DOHH2 (cell line): ENCODE data around the gene BCS1L.

Experiments used
- H3F3A ChIP-seq: fragments of 200-600 bp; sonication (generic), shearing (Covaris generic); 2 replicates; pipeline ENCODE4 v1.6.0; 2016; ENCODE audit warnings: antibody characterized with exemption, mild to moderate bottlenecking; ENCODE audit not compliant: control insufficient read depth, insufficient read depth
- H3K27ac ChIP-seq: fragments of 200-600 bp; sonication (generic); 2 replicates; pipeline ENCODE4 v1.5.1; 2014; ENCODE audit warnings: low read depth, mild to moderate bottlenecking, low read length, moderate library complexity
- H3K27me3 ChIP-seq: fragments of 200-600 bp; sonication (generic); 2 replicates; pipeline ENCODE4 v1.6.1; 2014; ENCODE audit warnings: mild to moderate bottlenecking, low read length, mixed read lengths; ENCODE audit not compliant: control insufficient read depth
- H3K36me3 ChIP-seq: fragments of 200-600 bp; sonication (generic); 2 replicates; pipeline ENCODE4 v1.6.1; 2014; ENCODE audit warnings: mild to moderate bottlenecking, low read length, moderate library complexity, mixed read lengths; ENCODE audit not compliant: control insufficient read depth
- H3K4me1 ChIP-seq: fragments of 200-600 bp; sonication (generic); 2 replicates; pipeline ENCODE4 v1.6.1; 2014; ENCODE audit warnings: mild to moderate bottlenecking, low read length, mixed read lengths; ENCODE audit not compliant: control insufficient read depth
- H3K4me2 ChIP-seq: fragments of 200-600 bp; sonication (generic); 2 replicates; pipeline ENCODE4 v1.6.0; 2014; ENCODE audit warnings: mild to moderate bottlenecking, low read length, moderate library complexity
- H3K4me3 ChIP-seq: fragments of 200-600 bp; sonication (generic); 2 replicates; pipeline ENCODE4 v1.5.1; 2014; ENCODE audit warnings: mild to moderate bottlenecking, low read length, mixed read lengths
- H3K79me2 ChIP-seq: fragments of 200-600 bp; sonication (generic); 2 replicates; pipeline ENCODE4 v1.6.1; 2014; ENCODE audit warnings: mild to moderate bottlenecking, low read length, mixed read lengths; ENCODE audit not compliant: control insufficient read depth
- H3K9me2 ChIP-seq: fragments of 200-600 bp; sonication (generic); replicated peaks from 2 replicates; pipeline ENCODE4 v1.6.1; 2014; ENCODE audit warnings: mild to moderate bottlenecking, low read length, mixed read lengths; ENCODE audit not compliant: control insufficient read depth
- H3K9me3 ChIP-seq: fragments of 200-600 bp; sonication (generic); 2 replicates; pipeline ENCODE4 v1.6.1; 2014; ENCODE audit warnings: antibody characterized with exemption, low read length, mixed read lengths; ENCODE audit not compliant: control insufficient read depth, insufficient read depth
- H4K20me1 ChIP-seq: fragments of 200-600 bp; sonication (generic); 2 replicates; pipeline ENCODE4 v1.6.0; 2014; ENCODE audit warnings: low read depth, mild to moderate bottlenecking, antibody characterized with exemption, low read length, moderate library complexity; ENCODE audit not compliant: control insufficient read depth, insufficient read depth
- EZH2phosphoT487 ChIP-seq: fragments of 200-600 bp; sonication (generic); IDR thresholded peaks from 2 replicates; pipeline ENCODE4 v1.6.1; 2017; ENCODE audit warnings: borderline replicate concordance, mild to moderate bottlenecking, antibody characterized with exemption, low read length, moderate library complexity, mixed read lengths
- TF ChIP-seq, protein P1 (sequence below): fragments of 200-600 bp; sonication (generic); IDR thresholded peaks from one replicate; pipeline ENCODE4 v1.5.1; 2014; ENCODE audit warnings: antibody characterized with exemption, mild to moderate bottlenecking, low read depth, low read length; ENCODE audit not compliant: poor library complexity, severe bottlenecking

The BCS1L gene

GRCh38 chr2:218638372-218638771 lies 21.1 kb upstream of the BCS1L start:
- no peak overlapping the region for H3K4me2 ChIP-seq
- H3K27me3 ChIP-seq, result no peaks in the 10 kb centered on the region
- no peaks in the 10 kb centered on the region for H3K79me2 ChIP-seq
- H3K4me1 ChIP-seq, result no peaks in the 10 kb centered on the region
- H3F3A ChIP-seq, result no peaks in the 10 kb centered on the region
- no peaks in the 10 kb centered on the region for H4K20me1 ChIP-seq
- H3K27ac ChIP-seq, result no peak overlapping the region
- no peaks in the 10 kb centered on the region for H3K9me3 ChIP-seq
- H3K36me3 ChIP-seq, result peaks cover 87% of the 10 kb centered on the region
- TF ChIP-seq, protein P1, sequence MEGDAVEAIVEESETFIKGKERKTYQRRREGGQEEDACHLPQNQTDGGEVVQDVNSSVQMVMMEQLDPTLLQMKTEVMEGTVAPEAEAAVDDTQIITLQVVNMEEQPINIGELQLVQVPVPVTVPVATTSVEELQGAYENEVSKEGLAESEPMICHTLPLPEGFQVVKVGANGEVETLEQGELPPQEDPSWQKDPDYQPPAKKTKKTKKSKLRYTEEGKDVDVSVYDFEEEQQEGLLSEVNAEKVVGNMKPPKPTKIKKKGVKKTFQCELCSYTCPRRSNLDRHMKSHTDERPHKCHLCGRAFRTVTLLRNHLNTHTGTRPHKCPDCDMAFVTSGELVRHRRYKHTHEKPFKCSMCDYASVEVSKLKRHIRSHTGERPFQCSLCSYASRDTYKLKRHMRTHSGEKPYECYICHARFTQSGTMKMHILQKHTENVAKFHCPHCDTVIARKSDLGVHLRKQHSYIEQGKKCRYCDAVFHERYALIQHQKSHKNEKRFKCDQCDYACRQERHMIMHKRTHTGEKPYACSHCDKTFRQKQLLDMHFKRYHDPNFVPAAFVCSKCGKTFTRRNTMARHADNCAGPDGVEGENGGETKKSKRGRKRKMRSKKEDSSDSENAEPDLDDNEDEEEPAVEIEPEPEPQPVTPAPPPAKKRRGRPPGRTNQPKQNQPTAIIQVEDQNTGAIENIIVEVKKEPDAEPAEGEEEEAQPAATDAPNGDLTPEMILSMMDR, result no peak
- TF ChIP-seq EZH2phosphoT487, result no peak
- H3K9me2 ChIP-seq, result no peaks in the 10 kb centered on the region
- H3K4me3 ChIP-seq, result no peak overlapping the region

- H3K9me2 ChIP-seq, result no peaks in the 10 kb centered on the region
- no peaks in the 10 kb centered on the region for H3K27me3 ChIP-seq
- H3K9me3 ChIP-seq, result no peaks in the 10 kb centered on the region
- no peaks in the 10 kb centered on the region for H3F3A ChIP-seq
- no peak for TF ChIP-seq EZH2phosphoT487
- TF ChIP-seq, protein P1, result no peak
- no peaks in the 10 kb centered on the region for H3K4me1 ChIP-seq
- no peak overlapping the region for H3K4me3 ChIP-seq
- H3K4me2 ChIP-seq, result no peak overlapping the region
- no peaks in the 10 kb centered on the region for H3K79me2 ChIP-seq
- no peak overlapping the region for H3K27ac ChIP-seq
- H3K36me3 ChIP-seq, result peaks cover 88% of the 10 kb centered on the region
- H4K20me1 ChIP-seq, result no peaks in the 10 kb centered on the region
Measured at GRCh38 chr2:218642121-218642656, 17.3 kb upstream of the BCS1L start.

DNA sequence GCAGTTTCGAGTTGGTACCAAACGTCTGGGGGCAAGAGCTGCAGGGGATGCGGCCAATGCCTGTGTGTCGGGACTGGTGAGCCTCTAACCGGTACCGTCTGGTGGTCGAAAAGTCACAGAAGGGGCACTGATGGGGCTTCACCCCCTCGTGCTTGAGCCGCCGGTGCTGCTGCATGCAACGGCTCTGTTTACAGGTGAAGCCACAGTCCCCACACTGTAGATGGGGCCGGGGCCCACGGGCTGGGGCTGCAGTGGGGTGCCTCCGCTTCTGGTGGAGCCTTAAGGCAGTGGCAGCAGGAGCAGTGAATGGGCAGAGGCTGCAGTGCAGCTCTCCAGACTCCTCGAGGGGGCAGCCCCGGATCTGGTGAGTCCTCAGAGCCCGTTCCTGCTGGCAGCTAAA lies 16.7 kb upstream of the BCS1L start:
- no peaks in the 10 kb centered on the region for H3K9me3 ChIP-seq

More for the DNA sequence above, 16.7 kb upstream of the BCS1L start:
- Histone ChIP-seq H3K36me3 (peaks cover 87% of the 10 kb centered on the region), H3K27ac (no peak overlapping the region), H3K4me3 (no peak overlapping the region), H3K9me2 (no peaks in the 10 kb centered on the region), H3K4me1 (no peaks in the 10 kb centered on the region), H3F3A (no peaks in the 10 kb centered on the region), H3K27me3 (no peaks in the 10 kb centered on the region), H4K20me1 (peaks cover 3% of the 10 kb centered on the region; the same call in 1 of the 2 replicates), H3K79me2 (peaks cover 5% of the 10 kb centered on the region), H3K4me2 (no peak overlapping the region)
- TF ChIP-seq, protein P1, result no peak
- TF ChIP-seq EZH2phosphoT487, result no peak
